GM13976 (cell line): ENCODE data around the gene DCC.

Experiments
- DNase-seq: peaks from one replicate; pipeline ENCODE4 v3.0.0; 2012; ENCODE audit warnings: low spot score
- CTCF ChIP-seq: IDR thresholded peaks from 2 replicates; pipeline ENCODE4 v1.5.1; 2012; ENCODE audit warnings: borderline replicate concordance, mild to moderate bottlenecking; ENCODE audit not compliant: insufficient read depth; ENCODE audit errors: extremely low read depth, missing control alignments, control extremely low read depth
- in situ Hi-C: fragments of 300-500 bp; cut with MboI; formaldehyde crosslinking; loops from one replicate; pipeline ENCODE4 v1.12.0; 2022; ENCODE audit warnings: low sequenced_read_pairs, mixed read lengths, inconsistent platforms; ENCODE audit not compliant: unreplicated experiment

The DCC gene

GRCh38 chr18:53254265-53254664 lies 914.3 kb downstream of the DCC start:
- in situ Hi-C loops, result no loop called here
- DNase-seq, result no peak
- no peak for TF ChIP-seq CTCF

GRCh38 chr18:53261241-53261640 lies 921.2 kb downstream of the DCC start:
- DNase-seq, result no peak
- in situ Hi-C loops, result no loop called here
- no peak for TF ChIP-seq CTCF

- DNase-seq, result no peak
- in situ Hi-C loops, result no loop called here
- TF ChIP-seq CTCF, result no peak
These were observed 926.9 kb downstream of the DCC start for GRCh38 chr18:53266850-53267249.

- no peak for TF ChIP-seq CTCF
- in situ Hi-C loops, result no loop called here
- no peak for DNase-seq
These were observed 928.5 kb downstream of the DCC start for GRCh38 chr18:53268455-53268854.

GRCh38 chr18:53281406-53281805 lies 941.4 kb downstream of the DCC start:
- no peak for DNase-seq
- no peak for TF ChIP-seq CTCF
- in situ Hi-C loops, result no loop called here

- in situ Hi-C loops, result no loop called here
These were observed 943.7 kb downstream of the DCC start for GRCh38 chr18:53283708-53284107.

More at GRCh38 chr18:53283708-53284107, 943.7 kb downstream of the DCC start:
- DNase-seq, result no peak
- TF ChIP-seq CTCF, result no peak
